DMS153 treated with DMSO at 0.1 percent for 48 hours (cell line): ENCODE measurements around the gene STMN1.

ENCODE experiments used
- DNase-seq: peaks from one replicate; lab custom pipeline; 2025; ENCODE audit not compliant: unreplicated experiment; lab: John Stamatoyannopoulos, UW

Gene STMN1

GRCh38 chr1:25922056-25922970 is 16.1 kb upstream of the STMN1 start:
- DNase-seq, result peak; percentile 81

- no peak for DNase-seq
These were observed 12.4 kb upstream of the STMN1 start for GRCh38 chr1:25918615-25919014.

GRCh38 chr1:25917996-25918395 is 11.8 kb upstream of the STMN1 start:
- DNase-seq, result no peak

GRCh38 chr1:25916460-25916859 is 10.2 kb upstream of the STMN1 start:
- DNase-seq, result no peak

GRCh38 chr1:25914074-25914995 is 8.1 kb upstream of the STMN1 start:
- no peak for DNase-seq

GRCh38 chr1:25913206-25913605 is 7.0 kb upstream of the STMN1 start:
- no peak for DNase-seq

- DNase-seq, result no peak
These were observed 6.0 kb upstream of the STMN1 start for GRCh38 chr1:25912076-25912831.

- DNase-seq, result no peak
These were observed 4.9 kb upstream of the STMN1 start for GRCh38 chr1:25911162-25911561.

GRCh38 chr1:25909040-25909439 is 2.8 kb upstream of the STMN1 start:
- DNase-seq, result no peak

GRCh38 chr1:25908161-25908560 is 1.9 kb upstream of the STMN1 start:
- DNase-seq, result no peak

GRCh38 chr1:25907601-25908000 is 1.4 kb upstream of the STMN1 start:
- DNase-seq, result peak; percentile 57

GRCh38 chr1:25906644-25907300 is 553 bp upstream of the STMN1 start:
- DNase-seq, result peak; percentile 70

- peak; percentile 92 for DNase-seq
These were observed 1.1 kb downstream of the STMN1 start for GRCh38 chr1:25904943-25905679.

GRCh38 chr1:25903986-25904385 is 2.2 kb downstream of the STMN1 start:
- no peak for DNase-seq

- no peak for DNase-seq
These were observed 3.8 kb downstream of the STMN1 start for GRCh38 chr1:25902462-25902861.

GRCh38 chr1:25900219-25900618 is 6.0 kb downstream of the STMN1 start:
- no peak for DNase-seq

GRCh38 chr1:25899792-25900191 is 6.4 kb downstream of the STMN1 start:
- DNase-seq, result no peak

GRCh38 chr1:25898223-25899015 is 7.8 kb downstream of the STMN1 start:
- DNase-seq, result no peak

- DNase-seq, result no peak
These were observed 8.5 kb downstream of the STMN1 start for GRCh38 chr1:25897754-25898153.
